ENCODE measurements around the gene RMDN2.
"Not testable (repeated sequence)": the region's sequence is repeated elsewhere in the genome, so short reads cannot be mapped to it uniquely, and the experiment has no call there.

RMDN2 gene

DNA sequence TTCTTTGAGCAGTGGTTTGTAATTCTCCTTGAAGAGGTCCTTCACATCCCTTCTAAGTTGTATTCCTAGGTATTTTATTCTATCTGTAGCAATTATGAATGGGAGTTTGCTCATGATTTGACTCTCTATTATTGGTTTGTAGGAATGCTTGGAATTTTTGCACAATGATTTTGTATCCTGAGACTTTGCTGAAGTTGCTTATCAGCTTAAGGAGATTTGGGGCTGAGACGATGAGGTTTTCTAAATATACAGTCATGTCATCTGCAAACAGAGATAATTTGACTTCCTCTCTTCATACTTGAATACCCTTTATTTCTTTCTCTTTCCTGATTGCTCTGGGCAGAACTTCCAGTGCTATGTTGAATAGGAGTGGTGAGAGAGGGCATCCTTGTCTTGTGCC lies 12.5 kb downstream of the RMDN2 start:
- not testable (repeated sequence) for DNase-seq

DNA sequence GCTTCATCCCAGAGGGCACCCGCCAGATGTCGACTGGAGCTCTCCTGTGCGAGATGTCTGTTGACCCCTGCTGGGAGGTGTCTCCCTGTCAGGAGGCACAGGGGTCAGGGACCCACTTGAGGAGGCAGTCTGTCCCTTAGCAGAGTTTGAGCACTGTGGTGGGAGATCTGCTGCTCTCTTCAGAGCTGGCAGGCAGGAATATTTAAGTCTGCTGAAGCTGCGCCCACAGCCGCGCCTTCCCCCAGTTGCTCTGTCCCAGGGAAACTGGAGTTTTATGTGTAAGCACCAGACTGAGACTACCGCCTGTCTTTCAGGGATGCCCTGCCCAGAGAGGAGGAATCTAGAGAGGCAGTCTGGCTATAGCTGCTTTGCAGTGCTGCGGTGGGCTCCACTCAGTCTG lies 16.2 kb downstream of the RMDN2 start:
- DNase-seq, result not testable (repeated sequence)

DNA sequence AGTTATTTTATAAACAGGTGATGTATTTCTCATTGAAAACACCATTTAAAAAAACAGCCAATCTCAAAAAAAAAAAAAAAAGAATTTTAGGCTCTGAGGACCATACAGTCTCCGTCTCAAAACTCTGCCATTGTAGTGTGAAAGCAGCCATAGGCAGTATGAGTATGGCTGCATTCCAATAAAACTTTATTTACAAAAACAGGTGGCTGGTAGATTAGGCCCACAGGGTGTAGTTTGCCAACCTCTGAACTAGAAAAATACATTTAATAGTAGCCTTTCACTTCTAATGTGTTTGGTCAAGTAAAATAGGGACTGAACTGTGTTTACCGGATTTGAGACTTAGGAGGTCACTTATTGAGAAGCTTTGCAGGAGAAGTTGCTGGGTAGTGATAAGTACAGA lies 19.2 kb downstream of the RMDN2 start:
- no peak for DNase-seq

DNA sequence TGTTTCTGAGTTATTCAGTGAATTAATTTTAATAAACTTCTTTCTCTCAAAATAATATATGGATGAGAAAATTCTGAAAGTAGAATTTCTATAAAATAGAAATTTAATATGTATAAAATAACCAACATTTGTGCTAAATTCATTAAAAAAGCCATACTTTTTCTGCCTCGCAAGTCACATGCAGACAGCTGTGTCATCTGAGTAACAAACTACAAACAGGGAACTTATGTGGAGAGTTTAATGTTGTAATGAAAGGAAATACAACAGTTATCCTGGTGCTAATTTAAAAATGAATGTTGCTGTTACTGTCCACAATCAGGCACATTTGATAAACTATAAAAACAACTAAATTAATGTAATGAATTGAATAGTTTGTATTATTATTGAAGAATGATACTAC lies 22.2 kb downstream of the RMDN2 start:
- no peak for DNase-seq

DNA sequence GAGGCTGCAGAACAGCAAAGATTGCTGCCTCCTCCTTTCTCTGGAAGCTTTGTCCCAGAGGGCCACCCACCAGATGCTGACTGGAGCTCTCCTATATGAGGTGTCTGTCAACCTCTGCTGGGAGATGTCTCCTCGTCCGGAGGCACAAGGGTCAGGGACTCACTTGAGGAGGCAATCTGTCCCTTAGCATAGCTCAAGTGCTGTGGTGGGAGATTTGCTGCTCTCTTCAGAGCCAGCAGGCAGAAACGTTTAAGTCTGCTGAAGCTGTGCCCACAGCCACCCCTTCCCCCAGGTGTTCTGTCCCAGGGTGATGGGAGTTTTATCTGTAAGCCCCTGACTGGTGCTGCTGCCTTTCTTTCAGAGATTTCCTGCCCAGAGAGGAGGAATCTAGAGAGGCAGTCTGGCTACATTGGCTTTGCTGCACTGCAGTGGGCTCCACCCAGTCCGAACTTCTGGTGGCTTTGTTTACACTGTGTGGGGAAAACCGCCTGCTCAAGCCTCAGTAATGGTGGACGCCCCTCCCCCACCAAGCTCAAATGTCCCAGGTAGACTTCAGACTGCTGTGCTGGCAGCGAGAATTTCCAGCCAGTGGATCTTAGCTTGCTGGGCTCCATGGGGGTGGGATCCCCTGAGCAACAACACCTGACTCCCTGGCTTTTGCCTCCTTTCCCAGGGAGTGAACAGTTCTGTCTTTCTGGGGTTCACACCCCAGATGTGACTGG lies 37.1 kb downstream of the RMDN2 start:
- DNase-seq, result not testable (repeated sequence)

DNA sequence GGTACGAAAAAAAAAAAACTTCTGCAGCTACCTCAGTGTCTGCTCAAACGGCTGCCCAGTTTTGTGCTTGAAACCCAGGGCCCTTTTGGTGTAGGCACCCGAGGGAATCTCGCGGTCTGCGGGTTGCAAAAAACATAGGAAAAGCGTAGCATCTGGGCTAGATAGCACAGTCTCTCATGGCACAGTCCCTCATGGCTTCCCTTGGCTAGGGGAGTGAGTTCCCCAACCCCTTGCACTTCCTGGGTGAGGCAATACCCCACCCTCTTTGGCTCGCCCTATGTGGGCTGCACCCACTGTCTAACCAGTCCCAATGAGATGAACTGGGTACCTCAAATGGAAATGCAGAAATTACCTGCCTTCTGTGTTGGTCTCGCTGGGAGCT lies 37.6 kb downstream of the RMDN2 start:
- DNase-seq, result not testable (repeated sequence)

DNA sequence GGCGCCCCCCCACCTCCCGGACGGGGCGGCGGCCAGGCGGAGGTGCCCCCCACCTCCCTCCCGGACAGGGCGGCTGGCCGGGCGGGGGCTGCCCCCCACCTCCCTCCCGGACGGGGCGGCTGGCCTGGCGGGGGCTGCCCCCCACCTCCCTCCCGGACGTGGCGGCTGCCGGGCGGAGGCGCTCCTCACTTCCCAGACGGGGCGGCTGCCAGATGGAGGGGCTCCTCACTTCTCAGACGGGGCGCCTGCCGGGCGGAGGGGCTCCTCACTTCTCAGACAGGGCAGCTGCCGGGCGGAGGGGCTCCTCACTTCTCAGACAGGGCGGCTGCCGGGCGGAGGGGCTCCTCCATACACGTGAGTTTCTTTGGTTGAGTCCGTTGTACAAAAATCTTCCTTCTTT lies 38.8 kb downstream of the RMDN2 start:
- not testable (repeated sequence) for DNase-seq

DNA sequence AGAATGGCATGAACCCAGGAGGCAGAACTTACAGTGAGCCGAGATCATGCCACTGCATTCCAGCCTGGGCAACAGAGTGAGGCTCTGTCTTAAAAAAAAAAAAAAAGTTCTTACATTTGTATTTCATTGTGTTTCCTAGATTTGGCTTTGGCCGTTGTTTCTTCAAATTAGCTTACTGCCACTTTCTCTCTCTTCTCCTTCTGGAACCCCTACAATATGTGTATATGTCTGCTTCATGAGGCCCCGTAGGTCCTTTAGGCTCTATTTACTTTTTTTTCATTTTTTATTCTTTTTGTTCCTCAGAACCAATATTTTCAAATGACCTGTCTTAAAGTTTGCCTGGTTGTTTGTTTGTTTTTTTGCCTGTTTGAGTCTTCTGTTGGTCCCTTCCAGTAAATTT lies 41.2 kb downstream of the RMDN2 start:
- DNase-seq, result no peak

DNA sequence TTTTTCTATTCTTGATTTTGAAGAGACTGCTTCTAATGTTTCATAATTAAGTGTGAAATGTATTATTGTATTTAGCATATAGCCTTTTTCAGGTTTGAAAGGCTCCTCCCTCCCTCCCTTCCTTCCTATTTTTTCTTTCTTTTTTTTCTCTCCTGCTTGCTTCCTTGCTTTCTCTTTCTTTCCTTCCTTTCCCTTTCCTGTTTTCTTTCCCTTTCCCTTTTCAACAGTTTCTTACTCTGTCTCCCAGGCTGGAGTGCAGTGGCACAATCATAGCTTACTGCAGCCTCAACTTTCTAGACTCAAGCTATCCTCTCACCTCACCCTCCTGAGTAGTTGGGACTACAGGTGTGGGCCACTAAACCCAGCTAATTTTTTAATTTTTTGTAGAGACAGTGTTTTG lies 44.6 kb downstream of the RMDN2 start:
- DNase-seq, result no peak

DNA sequence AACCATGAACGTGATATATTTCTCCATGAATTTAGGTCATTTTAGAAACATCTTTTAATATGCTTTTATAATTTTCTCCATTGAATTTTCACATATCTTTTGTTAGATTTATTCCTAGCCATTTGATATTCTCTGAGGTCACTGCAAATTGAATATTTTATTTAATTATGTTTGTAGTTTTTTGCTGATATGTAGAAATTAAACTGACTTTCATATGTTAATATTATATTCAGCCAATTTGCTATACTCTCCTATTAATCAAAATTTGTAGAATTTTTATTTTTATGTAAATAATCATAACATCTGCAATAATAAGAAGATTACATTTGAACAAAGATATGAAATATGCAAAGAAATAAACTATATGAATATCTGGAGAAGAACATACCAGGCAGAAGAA lies 46.9 kb downstream of the RMDN2 start:
- no peak for DNase-seq

DNA sequence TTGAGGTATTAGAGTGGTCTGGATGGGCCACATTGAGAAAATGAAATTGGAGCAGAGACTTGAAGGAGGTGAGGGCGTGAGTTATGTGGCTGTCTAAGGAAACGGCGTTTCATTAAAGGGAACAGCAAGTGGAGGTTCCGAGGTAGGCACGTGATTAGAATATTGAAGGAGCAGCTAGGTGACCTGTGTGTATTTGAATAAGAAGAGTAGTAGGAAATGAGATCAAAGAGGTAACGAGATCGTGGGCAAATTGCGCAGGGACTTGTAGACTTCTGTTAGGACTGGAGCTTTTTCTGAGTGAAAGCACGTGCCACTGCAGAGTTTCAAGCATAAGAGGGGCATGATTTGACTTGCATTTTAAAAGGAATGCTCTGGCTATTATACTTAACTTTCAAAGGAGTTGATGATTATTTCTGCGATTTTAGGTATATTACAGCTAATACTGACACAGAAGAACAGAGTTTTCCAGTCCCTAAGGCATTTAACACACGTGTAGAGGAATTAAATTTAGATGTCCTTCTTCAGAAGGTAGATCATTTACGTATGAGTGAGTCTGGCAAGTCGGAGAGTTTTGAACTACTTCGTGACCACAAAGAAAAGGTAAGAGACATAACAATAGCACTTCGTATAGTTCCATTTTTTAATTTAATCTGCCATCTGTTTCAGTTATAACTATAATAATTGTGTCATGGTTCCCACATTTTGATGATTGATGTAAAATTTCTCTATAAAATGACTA lies 48.7 kb downstream of the RMDN2 start:
- DNase-seq, result no peak

DNA sequence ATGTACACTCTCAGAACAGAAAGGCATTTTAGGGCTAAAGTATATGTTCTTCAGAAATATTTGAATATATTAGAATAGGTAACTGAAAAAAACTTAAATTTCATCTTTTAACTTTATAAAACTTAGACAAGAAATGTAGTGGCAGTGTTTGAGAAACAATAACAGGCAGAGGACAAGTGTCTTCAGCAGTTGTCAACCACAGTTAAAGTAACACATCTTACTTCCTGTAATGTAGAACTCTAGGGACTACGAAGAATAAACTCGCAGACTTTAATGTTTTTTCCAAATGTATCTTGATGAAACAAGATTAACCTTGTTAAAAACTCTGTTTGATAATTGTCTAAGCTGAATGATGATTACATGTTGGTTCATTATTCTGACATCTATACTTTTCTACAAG lies 50.7 kb downstream of the RMDN2 start:
- DNase-seq, result no peak

DNA sequence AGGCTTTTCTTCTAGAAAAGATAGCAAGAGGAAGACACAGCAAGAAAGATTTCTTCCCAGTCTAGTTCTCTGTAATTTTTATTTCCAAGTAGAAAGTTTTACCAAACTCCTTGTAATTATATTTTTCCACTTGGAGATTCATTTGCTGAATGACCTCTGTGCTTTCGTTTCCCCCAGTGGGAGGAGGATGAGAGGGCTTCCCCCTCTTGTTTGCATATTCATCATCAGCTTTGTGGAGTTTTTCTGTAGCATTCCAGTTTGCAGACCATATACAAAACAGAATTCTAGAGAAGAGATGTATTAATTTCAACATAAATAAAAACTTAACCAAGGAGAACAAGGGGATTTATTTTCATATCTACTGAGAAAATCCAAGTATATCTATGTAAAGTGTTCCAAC lies 51.3 kb downstream of the RMDN2 start:
- no peak for DNase-seq

DNA sequence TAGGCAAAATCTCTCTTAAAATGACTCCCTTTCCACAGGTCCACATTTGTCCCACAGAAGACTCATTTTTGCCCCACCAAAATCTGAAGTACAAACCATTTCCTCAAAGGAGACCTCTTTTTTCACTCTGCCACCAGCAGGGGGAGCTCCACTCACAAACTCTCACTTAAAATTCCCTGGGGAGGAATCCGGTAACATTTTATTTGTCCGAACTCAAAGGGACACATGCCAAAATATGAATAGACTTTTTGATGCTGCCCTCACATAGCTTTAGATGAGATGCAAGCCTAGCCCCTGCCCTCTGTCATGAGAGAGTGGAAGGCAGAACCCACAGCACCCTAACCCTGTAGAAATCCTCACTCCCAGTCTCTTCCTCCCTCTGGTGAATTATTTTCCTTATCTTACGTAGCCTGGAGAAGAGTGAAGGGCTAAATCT lies 57.1 kb downstream of the RMDN2 start:
- peak; percentile 48 for DNase-seq

DNA sequence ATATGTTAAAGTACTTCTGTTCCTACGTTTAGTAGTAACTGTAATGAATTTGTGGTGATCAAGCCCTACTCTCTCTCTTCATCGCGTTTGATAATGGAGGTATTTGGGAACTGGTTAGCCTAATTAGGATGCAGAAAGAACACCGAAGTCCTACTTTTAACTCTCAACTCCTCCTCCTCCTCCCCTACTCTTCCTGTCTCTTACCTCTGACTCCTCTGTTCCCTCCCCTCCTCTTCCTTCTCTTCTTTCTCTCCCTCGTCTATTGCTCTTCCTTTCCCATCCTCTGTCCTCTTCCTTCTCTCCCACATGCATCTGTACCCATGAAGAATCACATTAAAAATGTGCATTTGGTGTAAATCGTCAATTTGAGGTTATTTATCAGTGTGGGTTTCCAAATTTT lies 57.8 kb downstream of the RMDN2 start:
- no peak for DNase-seq

DNA sequence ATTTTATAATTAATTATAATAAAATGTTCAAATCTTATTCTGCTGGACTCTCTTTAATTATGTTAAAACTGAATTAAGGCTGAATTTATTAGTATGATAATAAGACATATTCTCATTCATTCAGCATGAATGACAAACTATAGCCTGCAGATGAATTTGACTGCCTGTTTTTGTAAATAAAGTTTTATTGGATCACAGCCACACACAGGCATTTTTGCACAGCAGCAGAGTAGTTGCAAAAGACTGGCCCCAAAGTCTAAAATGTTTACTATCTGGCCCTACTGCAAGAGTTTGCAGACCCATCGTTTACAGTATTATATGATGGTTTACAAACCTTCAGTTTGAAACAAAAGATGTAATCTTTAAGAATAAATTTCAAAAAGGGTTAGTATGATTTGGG lies 58.6 kb downstream of the RMDN2 start:
- DNase-seq, result no peak

DNA sequence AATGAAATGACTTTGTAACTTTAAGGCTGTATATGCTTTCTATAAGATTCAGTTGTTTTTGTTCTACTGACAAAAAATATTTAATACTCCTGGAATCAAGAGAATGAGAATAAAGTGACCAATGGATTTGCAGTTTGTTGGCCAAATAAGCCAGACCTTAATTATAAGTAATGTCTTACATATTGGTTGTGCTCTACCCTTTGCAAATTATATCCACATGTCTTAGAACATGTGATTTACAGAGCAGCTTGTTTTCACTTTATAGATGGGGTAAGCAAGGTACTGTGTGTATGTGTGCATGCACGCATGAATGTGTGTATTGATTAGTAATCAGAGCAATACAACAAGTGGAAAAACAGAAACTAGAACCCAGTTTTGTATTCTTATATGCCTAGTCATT lies 59.1 kb downstream of the RMDN2 start:
- no peak for DNase-seq

DNA sequence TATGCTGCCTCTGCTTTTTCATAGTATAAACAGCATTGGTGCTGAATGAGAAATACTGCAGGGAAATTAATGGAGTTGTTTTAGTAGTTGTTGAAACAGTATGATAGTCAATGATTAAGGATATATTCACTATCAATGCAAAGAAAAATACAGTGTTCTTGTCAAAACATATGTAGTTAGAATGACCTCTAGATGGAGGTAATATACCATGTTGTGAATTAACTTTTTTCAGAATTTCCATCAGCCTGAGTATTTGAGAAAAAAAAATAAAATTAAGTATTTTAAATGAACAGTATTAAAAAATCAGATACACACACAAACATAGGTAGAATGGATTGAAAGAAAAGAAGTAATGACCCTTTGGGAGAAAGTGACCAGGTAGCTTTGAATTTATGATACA lies 59.5 kb downstream of the RMDN2 start:
- no peak for DNase-seq

DNA sequence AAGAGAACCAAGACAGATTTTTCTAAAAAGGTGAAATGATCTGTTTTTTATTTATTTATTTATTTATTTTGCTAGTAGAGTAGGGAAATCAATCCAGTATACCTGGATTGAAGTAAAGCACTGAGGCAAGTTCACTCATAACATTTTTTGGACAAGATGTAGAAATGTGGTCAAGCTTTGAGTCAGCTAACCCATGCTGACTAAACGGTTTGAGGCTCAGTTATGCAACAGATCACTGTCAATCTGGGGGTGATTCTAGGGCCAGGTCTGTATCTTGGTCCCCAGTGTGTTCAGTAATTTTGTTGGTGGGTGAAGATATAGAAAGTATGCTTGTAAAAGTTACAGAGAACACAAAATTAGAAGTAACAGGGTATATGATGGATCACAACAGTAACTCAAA lies 60.2 kb downstream of the RMDN2 start:
- DNase-seq, result no peak

DNA sequence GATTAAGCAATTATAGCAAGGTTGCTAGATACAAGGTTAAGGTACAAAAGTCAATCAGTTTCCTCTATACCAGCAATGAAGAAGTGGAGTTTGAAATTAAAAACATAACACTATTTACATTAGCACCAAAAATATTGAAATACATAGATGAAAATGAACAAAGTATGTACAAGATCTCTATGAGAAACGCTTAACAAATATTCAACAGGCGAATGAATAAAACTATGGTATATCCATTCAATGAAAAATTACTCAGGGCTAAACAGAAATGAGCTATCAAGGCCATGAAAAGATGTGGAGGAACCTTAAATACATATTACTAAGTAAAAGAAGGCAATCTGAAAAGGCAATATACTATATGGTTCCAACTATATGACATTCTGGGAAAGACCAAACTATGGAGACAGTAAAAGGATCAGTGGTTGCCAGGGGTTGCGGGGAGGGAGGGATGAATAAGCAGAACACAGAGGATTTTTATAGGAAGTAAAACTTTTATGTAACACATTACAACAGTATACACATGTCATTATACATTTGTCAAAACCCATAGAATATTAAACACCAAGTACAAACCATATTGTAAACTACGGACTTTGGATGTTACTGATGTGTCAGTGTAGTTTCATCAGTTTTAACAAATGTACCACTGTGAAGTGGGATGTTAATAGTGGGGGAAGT lies 62.1 kb downstream of the RMDN2 start:
- no peak for DNase-seq

DNA sequence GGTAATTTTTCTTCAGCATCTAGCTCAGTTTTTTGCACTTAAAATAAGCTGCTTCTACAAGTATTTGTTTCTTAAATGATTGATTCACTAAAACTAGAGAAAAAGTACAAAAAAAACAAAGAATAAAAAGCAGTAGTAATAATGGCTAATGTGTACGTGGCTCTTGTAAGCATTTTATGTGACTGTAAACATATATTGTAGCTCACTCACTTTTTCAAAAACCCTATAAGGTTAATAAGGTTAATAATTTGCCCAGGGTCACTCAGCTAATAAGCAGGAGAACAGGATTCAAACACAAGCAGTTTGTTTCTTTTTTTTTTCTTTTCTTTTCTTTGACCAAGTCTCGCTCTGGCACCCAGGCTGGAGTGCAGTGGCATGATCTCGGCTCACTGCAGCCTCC lies 67.5 kb downstream of the RMDN2 start:
- no peak for DNase-seq

DNA sequence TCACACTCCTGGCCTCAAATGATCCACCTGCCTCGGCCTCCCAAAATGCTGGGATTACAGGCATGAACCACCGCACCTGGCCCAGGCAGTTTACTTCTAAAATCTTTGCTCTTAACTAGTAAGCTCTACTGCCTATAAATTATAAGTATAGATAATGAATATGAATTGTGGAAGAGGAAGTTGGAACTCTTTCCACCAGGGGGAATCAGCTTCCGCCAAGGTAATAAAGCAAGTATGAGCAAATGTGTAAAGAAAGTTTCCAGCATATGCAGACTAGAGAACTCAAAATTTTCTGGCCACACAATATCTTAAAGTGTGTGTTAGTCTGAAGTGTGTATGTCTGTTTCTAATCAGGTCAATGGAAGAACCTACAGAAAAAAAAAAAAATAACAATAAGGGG lies 68.1 kb downstream of the RMDN2 start:
- DNase-seq, result no peak

DNA sequence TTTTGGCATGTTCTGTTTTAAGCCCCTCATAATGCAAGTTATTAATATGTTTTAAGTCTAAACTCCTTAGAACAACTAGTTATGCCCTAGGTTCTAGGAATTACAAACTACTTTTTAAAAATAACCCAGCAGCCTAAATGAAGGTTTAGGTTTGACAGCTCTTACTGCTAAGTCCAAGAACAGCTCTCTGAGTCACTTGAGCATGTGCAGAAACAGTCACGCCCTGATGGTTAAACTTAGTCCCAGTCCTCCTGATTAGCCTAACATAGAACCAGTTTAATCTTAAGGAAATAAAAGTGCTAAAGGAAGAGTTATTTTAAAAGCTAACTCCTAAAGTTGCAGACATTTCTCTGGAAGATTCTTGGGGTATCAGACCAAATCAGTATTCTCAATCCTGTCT lies 72.5 kb downstream of the RMDN2 start:
- no peak for DNase-seq
